Epithelial cell of proximal tubule (primary cell): ENCODE measurements around the gene PEX11B. TPM values are rescaled to one million over a fixed set of nuclear protein-coding genes. Genes with fewer than 3 reads are reported as not detected.
"Not testable (repeated sequence)": the region's sequence is repeated elsewhere in the genome, so short reads cannot be mapped to it uniquely, and the experiment has no call there.

Source experiments
- DNase-seq: peaks from one replicate; pipeline ENCODE4 v3.0.0-alpha.2; 2011; ENCODE audit warnings: low read depth
- H3K4me3 ChIP-seq: 2 replicates; pipeline ENCODE4 v1.5.1; 2011; ENCODE audit warnings: low read depth, mild to moderate bottlenecking, low read length
- total RNA-seq: library from RNA; depleted of rRNA; stranded (reverse); fragments of >200 nt; gene quantifications from 2 replicates; pipeline ENCODE4 v1.2.3, GENCODE V29; 2015
- TF ChIP-seq, protein P1 (sequence below): conservative IDR thresholded peaks from 2 replicates; pipeline ENCODE4 v1.5.1; 2012; ENCODE audit warnings: low read depth, mild to moderate bottlenecking, low read length

The PEX11B gene
- total RNA-seq, 1 donor from 2014 or later = 24.7 TPM

DNA sequence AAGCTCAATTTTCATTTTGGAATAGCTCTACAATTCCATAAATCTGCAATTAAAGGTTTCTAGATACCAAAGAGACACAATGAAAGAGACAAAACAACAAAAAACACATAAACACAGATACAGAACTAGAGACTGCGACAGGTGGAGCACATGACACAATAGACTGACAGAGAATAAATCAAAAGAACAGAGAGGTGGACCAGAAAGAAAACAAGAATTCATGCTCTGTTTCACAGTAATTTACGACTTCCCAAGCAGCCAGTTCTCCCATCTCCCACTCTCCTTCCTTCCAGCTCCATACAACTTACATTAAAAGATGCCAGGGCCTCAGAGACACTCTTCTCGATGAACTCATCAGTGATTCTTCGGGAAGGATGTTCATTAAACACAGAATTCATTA, 23.9 kb upstream of the PEX11B start:
- no peak for DNase-seq
- H3K4me3 ChIP-seq = no peak overlapping the region
- TF ChIP-seq, protein P1, sequence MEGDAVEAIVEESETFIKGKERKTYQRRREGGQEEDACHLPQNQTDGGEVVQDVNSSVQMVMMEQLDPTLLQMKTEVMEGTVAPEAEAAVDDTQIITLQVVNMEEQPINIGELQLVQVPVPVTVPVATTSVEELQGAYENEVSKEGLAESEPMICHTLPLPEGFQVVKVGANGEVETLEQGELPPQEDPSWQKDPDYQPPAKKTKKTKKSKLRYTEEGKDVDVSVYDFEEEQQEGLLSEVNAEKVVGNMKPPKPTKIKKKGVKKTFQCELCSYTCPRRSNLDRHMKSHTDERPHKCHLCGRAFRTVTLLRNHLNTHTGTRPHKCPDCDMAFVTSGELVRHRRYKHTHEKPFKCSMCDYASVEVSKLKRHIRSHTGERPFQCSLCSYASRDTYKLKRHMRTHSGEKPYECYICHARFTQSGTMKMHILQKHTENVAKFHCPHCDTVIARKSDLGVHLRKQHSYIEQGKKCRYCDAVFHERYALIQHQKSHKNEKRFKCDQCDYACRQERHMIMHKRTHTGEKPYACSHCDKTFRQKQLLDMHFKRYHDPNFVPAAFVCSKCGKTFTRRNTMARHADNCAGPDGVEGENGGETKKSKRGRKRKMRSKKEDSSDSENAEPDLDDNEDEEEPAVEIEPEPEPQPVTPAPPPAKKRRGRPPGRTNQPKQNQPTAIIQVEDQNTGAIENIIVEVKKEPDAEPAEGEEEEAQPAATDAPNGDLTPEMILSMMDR = no peak

DNA sequence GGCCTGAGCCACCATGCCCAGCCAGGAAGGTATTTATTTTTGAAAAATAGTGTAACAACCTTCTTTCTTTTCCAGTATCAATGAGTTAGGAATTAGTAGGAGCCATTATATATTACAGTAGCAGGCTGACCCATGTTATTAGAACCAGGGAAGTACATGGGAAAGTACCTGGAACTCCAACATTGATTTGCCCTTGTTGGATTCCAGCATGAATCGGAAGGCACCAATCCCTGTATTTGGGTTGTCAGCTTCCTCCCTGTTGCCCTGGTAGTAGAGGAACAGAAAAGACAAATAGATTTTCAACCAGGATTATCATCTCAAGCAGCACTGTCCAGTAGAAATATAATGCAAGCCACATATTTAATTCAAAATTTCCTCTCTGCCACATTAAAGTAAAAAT, 18.9 kb upstream of the PEX11B start:
- TF ChIP-seq, protein P1 = no peak

GRCh38 chr1:145936247-145936646, 17.7 kb upstream of the PEX11B start:
- TF ChIP-seq, protein P1 = no peak
- no peak overlapping the region for H3K4me3 ChIP-seq
- no peak for DNase-seq

More for the DNA sequence above, 18.9 kb upstream of the PEX11B start:
- no peak overlapping the region for H3K4me3 ChIP-seq
- DNase-seq = no peak

- TF ChIP-seq, protein P1 = no peak
- DNase-seq = no peak
Measured at GRCh38 chr1:145935708-145936107, 17.2 kb upstream of the PEX11B start.

DNA sequence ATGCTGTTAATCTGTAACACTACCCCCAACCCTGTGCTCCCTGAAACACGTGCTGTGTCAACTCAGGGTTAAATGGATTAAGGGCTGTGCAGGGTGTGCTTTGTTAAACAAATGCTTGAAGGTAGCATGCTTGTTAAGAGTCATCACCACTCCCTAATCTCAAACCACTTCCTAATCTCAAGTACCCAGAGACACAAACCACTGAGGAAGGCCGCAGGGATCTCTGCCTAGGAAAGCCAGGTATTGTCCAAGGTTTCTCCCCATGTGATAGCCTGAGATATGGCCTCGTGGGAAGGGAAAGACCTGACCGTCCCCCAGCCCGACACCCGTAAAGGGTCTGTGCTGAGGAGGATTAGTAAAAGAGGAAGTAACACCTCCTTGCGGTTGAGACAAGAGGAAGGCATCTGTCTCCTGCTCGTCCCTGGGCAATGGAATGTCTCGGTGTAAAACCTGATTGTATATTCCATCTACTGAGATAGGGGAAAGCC, 14.0 kb upstream of the PEX11B start:
- H3K4me3 ChIP-seq = not testable (repeated sequence)

More at GRCh38 chr1:145935708-145936107, 17.2 kb upstream of the PEX11B start:
- no peak overlapping the region for H3K4me3 ChIP-seq

GRCh38 chr1:145927916-145928643, 9.6 kb upstream of the PEX11B start:
- no peak for DNase-seq

More for the DNA sequence above, 14.0 kb upstream of the PEX11B start:
- not testable (repeated sequence) for DNase-seq

DNA sequence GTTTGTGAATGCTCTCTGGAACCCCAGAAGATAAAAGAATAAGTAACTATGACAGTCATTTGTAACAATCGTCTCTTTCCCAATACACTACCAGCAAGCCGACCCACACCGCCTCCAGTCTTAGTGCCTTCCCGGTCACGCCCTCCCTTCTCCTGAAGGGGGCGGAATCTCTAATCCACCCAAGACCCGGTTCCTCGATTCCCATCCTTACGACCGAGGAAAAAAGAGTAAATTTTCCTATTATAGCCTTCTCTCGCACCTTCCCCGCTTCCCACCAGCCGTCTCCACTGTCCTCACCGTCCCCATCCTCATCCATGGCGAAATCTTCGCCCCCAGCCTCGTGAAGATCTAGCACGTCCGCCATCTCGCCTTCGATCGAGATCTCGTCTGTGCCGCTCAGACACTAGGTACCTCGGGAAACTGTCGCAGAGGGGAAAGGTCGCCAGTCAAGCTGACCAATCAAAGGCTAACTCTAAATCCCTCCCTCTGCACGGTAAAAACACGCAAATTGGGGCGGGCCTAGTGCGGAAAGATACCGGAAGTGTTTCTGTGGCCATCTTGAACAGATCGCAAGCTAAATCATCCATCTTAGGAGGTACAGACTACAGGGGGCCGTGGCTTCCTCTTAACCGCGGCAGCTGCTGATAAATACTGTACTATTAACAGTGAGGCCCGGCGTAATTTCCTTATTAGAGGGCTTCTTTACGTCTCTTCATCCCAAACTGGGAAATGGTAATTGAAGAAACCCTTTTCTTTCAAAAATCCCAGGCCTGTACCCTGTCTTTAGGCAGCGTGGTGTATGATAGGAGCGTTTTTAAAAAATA, 8.8 kb upstream of the PEX11B start, which contains the start of gene RBM8A:
Gene RBM8A (minus strand): TSS at position 422 of the 824 bp plus-strand sequence. CDS start 58 bp downstream, at position 364.
- TF ChIP-seq, protein P1 = peak; percentile 68
- H3K4me3 ChIP-seq = peak within 1 kb of the TSS; percentile 96
- peak; percentile 94 for DNase-seq

More at GRCh38 chr1:145927916-145928643, 9.6 kb upstream of the PEX11B start:
- peak overlapping the region; percentile 96 for H3K4me3 ChIP-seq
- TF ChIP-seq, protein P1 = no peak
